HEK293 (cell line): ENCODE data around the gene NIF3L1.

Source experiments
- CTCF ChIA-PET: fragments of 350-600 bp; formaldehyde crosslinking; extraction: SDS; loops from one replicate; lab custom pipeline; 2021; ENCODE audit warnings: antibody characterized with exemption; lab: Yijun Ruan, JAX
- POLR2A ChIA-PET: fragments of 300-600 bp; formaldehyde crosslinking; extraction: SDS; loops from one replicate; lab custom pipeline; 2020; ENCODE audit warnings: antibody characterized with exemption, inconsistent platforms; lab: Yijun Ruan, JAX
- H3K27ac ChIP-seq: fragments of 200-500 bp; sonication (Bioruptor generic); 2 replicates; pipeline ENCODE4 v1.5.1; 2014; ENCODE audit warnings: low read depth, low read length, control low read depth, inconsistent platforms; ENCODE audit errors: extremely low read depth
- H3K36me3 ChIP-seq, 2 experiments: fragments of 200-500 bp in 1 of 2; sonication (Bioruptor generic) in 1 of 2; 1 replicate in 1 of 2; 2 replicates in 1 of 2; pipeline ENCODE4 v1.5.1; 2014 to 2017; ENCODE audit warnings: inconsistent platforms in 2 of 2, low read length in 2 of 2; ENCODE audit not compliant: control insufficient read depth in 2 of 2, insufficient read depth in 1 of 2
- H3K4me1 ChIP-seq: fragments of 200-500 bp; sonication (Bioruptor generic); 2 replicates; pipeline ENCODE4 v1.5.1; 2014; ENCODE audit warnings: mild to moderate bottlenecking, low read length, inconsistent platforms; ENCODE audit not compliant: control insufficient read depth, insufficient read depth
- H3K4me3 ChIP-seq: 2 replicates; pipeline ENCODE4 v1.5.1; 2011; ENCODE audit warnings: low read depth, mild to moderate bottlenecking, control low read depth, low read length, moderate library complexity
- H3K9me3 ChIP-seq: fragments of 200-500 bp; sonication (Bioruptor generic); 2 replicates; pipeline ENCODE4 v1.5.1; 2014; ENCODE audit warnings: low read depth, low read length, inconsistent platforms; ENCODE audit not compliant: control insufficient read depth, insufficient read depth
- GLIS1 ChIP-seq: fragments of 450-650 bp; formaldehyde crosslinking; IDR thresholded peaks from 2 replicates; pipeline ENCODE4 v1.5.1; 2016; ENCODE audit warnings: missing biosample characterization, missing genetic modification characterization
- KLF1 ChIP-seq: fragments of 450-650 bp; formaldehyde crosslinking; IDR thresholded peaks from 2 replicates; pipeline ENCODE4 v1.5.1; 2016; ENCODE audit warnings: missing biosample characterization, missing genetic modification characterization
- KLF8 ChIP-seq: fragments of 450-650 bp; formaldehyde crosslinking; IDR thresholded peaks from 2 replicates; pipeline ENCODE4 v1.5.1; 2016; ENCODE audit warnings: missing biosample characterization, missing genetic modification characterization
- OVOL3 ChIP-seq: fragments of 450-650 bp; formaldehyde crosslinking; IDR thresholded peaks from 2 replicates; pipeline ENCODE4 v1.5.1; 2016; ENCODE audit warnings: missing biosample characterization, missing genetic modification characterization
- PRDM10 ChIP-seq: fragments of 450-650 bp; formaldehyde crosslinking; IDR thresholded peaks from 2 replicates; pipeline ENCODE4 v1.5.1; 2016; ENCODE audit warnings: missing biosample characterization, missing genetic modification characterization
- PRDM4 ChIP-seq: fragments of 450-650 bp; formaldehyde crosslinking; IDR thresholded peaks from 2 replicates; pipeline ENCODE4 v1.5.1; 2017; ENCODE audit warnings: missing biosample characterization, missing genetic modification characterization
- SCRT2 ChIP-seq: fragments of 450-650 bp; formaldehyde crosslinking; IDR thresholded peaks from 2 replicates; pipeline ENCODE4 v1.5.1; 2016; ENCODE audit warnings: missing biosample characterization, missing genetic modification characterization
- SETDB1 ChIP-seq: IDR thresholded peaks from one replicate; pipeline ENCODE4 v1.6.1; 2017; ENCODE audit warnings: mild to moderate bottlenecking, low read length, moderate library complexity, mixed read lengths; ENCODE audit not compliant: insufficient read length
- SP7 ChIP-seq: fragments of 450-650 bp; formaldehyde crosslinking; IDR thresholded peaks from 2 replicates; pipeline ENCODE4 v1.5.1; 2016; ENCODE audit warnings: missing biosample characterization, missing genetic modification characterization
- ZBTB17 ChIP-seq: fragments of 450-650 bp; formaldehyde crosslinking; IDR thresholded peaks from 2 replicates; pipeline ENCODE4 v1.5.1; 2016; ENCODE audit warnings: missing biosample characterization, missing genetic modification characterization
- ZBTB26 ChIP-seq: fragments of 450-650 bp; formaldehyde crosslinking; optimal IDR thresholded peaks from 2 replicates; pipeline ENCODE3; 2016; ENCODE audit warnings: missing biosample characterization, mild to moderate bottlenecking, missing genetic modification characterization
- ZBTB48 ChIP-seq: fragments of 450-650 bp; formaldehyde crosslinking; IDR thresholded peaks from 2 replicates; pipeline ENCODE4 v1.5.1; 2016; ENCODE audit warnings: missing biosample characterization, missing genetic modification characterization
- ZBTB8A ChIP-seq: fragments of 450-650 bp; formaldehyde crosslinking; IDR thresholded peaks from 2 replicates; pipeline ENCODE4 v1.5.1; 2016; ENCODE audit warnings: missing biosample characterization, missing genetic modification characterization
- ZFP37 ChIP-seq: fragments of 450-650 bp; formaldehyde crosslinking; IDR thresholded peaks from 2 replicates; pipeline ENCODE4 v1.5.1; 2016; ENCODE audit warnings: missing biosample characterization, missing genetic modification characterization
- ZNF132 ChIP-seq: fragments of 450-650 bp; formaldehyde crosslinking; IDR thresholded peaks from 2 replicates; pipeline ENCODE4 v1.5.1; 2017; ENCODE audit warnings: missing biosample characterization, missing genetic modification characterization, borderline replicate concordance
- ZNF133 ChIP-seq: fragments of 450-650 bp; formaldehyde crosslinking; IDR thresholded peaks from 2 replicates; pipeline ENCODE4 v1.5.1; 2016; ENCODE audit warnings: missing biosample characterization, missing genetic modification characterization
- ZNF169 ChIP-seq: fragments of 450-650 bp; formaldehyde crosslinking; IDR thresholded peaks from 2 replicates; pipeline ENCODE4 v1.5.1; 2016; ENCODE audit warnings: missing biosample characterization, missing genetic modification characterization
- ZNF24 ChIP-seq: fragments of 450-650 bp; formaldehyde crosslinking; IDR thresholded peaks from 2 replicates; pipeline ENCODE4 v1.5.1; 2016; ENCODE audit warnings: missing biosample characterization, missing genetic modification characterization
- ZNF350 ChIP-seq: fragments of 450-650 bp; formaldehyde crosslinking; IDR thresholded peaks from 2 replicates; pipeline ENCODE4 v1.5.0; 2017; ENCODE audit warnings: missing biosample characterization, mild to moderate bottlenecking, missing genetic modification characterization
- ZNF394 ChIP-seq: fragments of 450-650 bp; formaldehyde crosslinking; IDR thresholded peaks from 2 replicates; pipeline ENCODE4 v1.5.1; 2016; ENCODE audit warnings: missing biosample characterization, missing genetic modification characterization, mild to moderate bottlenecking, moderate library complexity, borderline replicate concordance
- ZNF48 ChIP-seq: fragments of 450-650 bp; formaldehyde crosslinking; IDR thresholded peaks from 2 replicates; pipeline ENCODE4 v1.5.1; 2016; ENCODE audit warnings: missing biosample characterization, missing genetic modification characterization
- ZNF571 ChIP-seq: fragments of 450-650 bp; formaldehyde crosslinking; IDR thresholded peaks from 2 replicates; pipeline ENCODE4 v1.5.0; 2017; ENCODE audit warnings: missing biosample characterization, missing genetic modification characterization
- ZNF701 ChIP-seq: fragments of 450-650 bp; formaldehyde crosslinking; IDR thresholded peaks from 2 replicates; pipeline ENCODE4 v1.5.1; 2016; ENCODE audit warnings: missing biosample characterization, missing genetic modification characterization
- ZNF747 ChIP-seq: fragments of 450-650 bp; formaldehyde crosslinking; IDR thresholded peaks from 2 replicates; pipeline ENCODE4 v1.5.1; 2016; ENCODE audit warnings: missing biosample characterization, missing genetic modification characterization
- ZNF768 ChIP-seq: fragments of 450-650 bp; formaldehyde crosslinking; IDR thresholded peaks from 2 replicates; pipeline ENCODE4 v1.5.1; 2018; ENCODE audit warnings: missing biosample characterization, mild to moderate bottlenecking, missing genetic modification characterization
- ZXDB ChIP-seq: fragments of 450-650 bp; formaldehyde crosslinking; IDR thresholded peaks from 2 replicates; pipeline ENCODE4 v1.5.1; 2016; ENCODE audit warnings: missing biosample characterization, missing genetic modification characterization

The NIF3L1 gene

GRCh38 chr2:200851398-200852248 lies 37.5 kb upstream of the NIF3L1 start:
- no peak overlapping the region for H3K4me3 ChIP-seq
- ChIA-PET POLR2A (interaction anchor here (1.0 kb wide), 1 partner anchor 12 kb away, joined by 4 read pairs; no protein-coding TSS in a partner anchor), CTCF (no interaction called here)
- TF ChIP-seq ZNF747 (no peak), PRDM10 (tag by site-specific recombination) (no peak), ZNF132 (tag by site-specific recombination) (no peak), SETDB1 (no peak), KLF1 (tag by site-specific recombination) (no peak), ZFP37 (tag by site-specific recombination) (no peak), ZNF701 (no peak), ZNF133 (tag by site-specific recombination) (no peak), ZNF48 (tag by site-specific recombination) (no peak), ZNF169 (tag by site-specific recombination) (no peak)
- no peak overlapping the region for H3K27ac ChIP-seq
- H3K36me3 ChIP-seq = peaks cover 49 to 57% of the 10 kb centered on the region in 2 experiments
- H3K4me1 ChIP-seq = no peaks in the 10 kb centered on the region
- no peaks in the 10 kb centered on the region for H3K9me3 ChIP-seq

- Histone ChIP-seq H3K27ac (no peak overlapping the region), H3K4me1 (no peaks in the 10 kb centered on the region), H3K36me3 (peaks cover 59 to 67% of the 10 kb centered on the region in 2 experiments), H3K9me3 (no peaks in the 10 kb centered on the region), H3K4me3 (no peak overlapping the region)
- ChIA-PET CTCF (no interaction called here), POLR2A (interaction anchor here (1.0 kb wide), 1 partner anchor 11 kb away, joined by 4 read pairs; no protein-coding TSS in a partner anchor)
- TF ChIP-seq ZNF132 (tag by site-specific recombination) (no peak), SCRT2 (no peak), ZNF571 (no peak), ZNF768 (tag by site-specific recombination) (no peak), SP7 (tag by site-specific recombination) (no peak), OVOL3 (tag by site-specific recombination) (no peak)
Measured at GRCh38 chr2:200852605-200853004, 36.6 kb upstream of the NIF3L1 start.

GRCh38 chr2:200856806-200857205 lies 32.4 kb upstream of the NIF3L1 start:
- Histone ChIP-seq H3K4me3 (no peak overlapping the region), H3K27ac (no peak overlapping the region), H3K9me3 (no peaks in the 10 kb centered on the region), H3K4me1 (0 out of 2 replicates have a peak, but pooled peaks cover 10% of the 10 kb centered on the region), H3K36me3 (peaks cover 81 to 99% of the 10 kb centered on the region in 2 experiments)
- ChIA-PET POLR2A (no interaction called here), CTCF (no interaction called here)
- TF ChIP-seq GLIS1 (tag by site-specific recombination) (no peak), ZBTB48 (tag by site-specific recombination) (no peak), PRDM4 (tag by site-specific recombination) (no peak), ZXDB (no peak), ZNF747 (no peak), ZBTB26 (no peak), ZBTB17 (no peak), ZNF350 (no peak), ZNF394 (tag by site-specific recombination) (no peak), ZNF24 (tag by site-specific recombination) (no peak), ZBTB8A (no peak), KLF8 (tag by site-specific recombination) (no peak)
